Lower lobe of right lung (tissue), 2 donors: ENCODE results near the gene TTC23L. TPM values are rescaled to one million over a fixed set of nuclear protein-coding genes. Genes with fewer than 3 reads are reported as not detected.
A peak's percentile ranks its signal among the peaks of the same experiment; 100 is the strongest.

Source experiments
- ATAC-seq, 2 donors: fragments of 200-7000 bp; cut with Tn5 transposase; one replicate each; pipeline ENCODE4 v1.9.1; 2020 to 2022; ENCODE audit warnings: mild to moderate bottlenecking in 2 of 2, moderate library complexity in 2 of 2
- DNase-seq: peaks from one replicate; pipeline ENCODE4 v3.0.0-alpha.2; 2020
- H3K27ac ChIP-seq: fragments of 200-600 bp; one replicate; pipeline ENCODE4 v1.8.0; 2022
- H3K27me3 ChIP-seq: fragments of 200-600 bp; one replicate; pipeline ENCODE4 v1.8.0; 2022; ENCODE audit warnings: low read depth
- H3K36me3 ChIP-seq: fragments of 200-600 bp; one replicate; pipeline ENCODE4 v1.8.0; 2022; ENCODE audit warnings: mild to moderate bottlenecking
- H3K4me1 ChIP-seq: fragments of 200-600 bp; one replicate; pipeline ENCODE4 v1.8.0; 2022
- H3K4me3 ChIP-seq: fragments of 200-600 bp; one replicate; pipeline ENCODE4 v1.8.0; 2022; ENCODE audit warnings: mild to moderate bottlenecking
- H3K9me3 ChIP-seq: fragments of 200-600 bp; one replicate; pipeline ENCODE4 v1.8.0; 2022
- intact Hi-C: fragments of 100-400 bp; cut with DNase I; formaldehyde crosslinking; loops from one replicate; pipeline ENCODE4 v1.11.0; 2022
- total RNA-seq: library from RNA; stranded (reverse); fragmentation: NEBNext Ultra II Directional; extraction: Animal tissue kit (Norgen Biotek cat#: 25700); gene quantifications from one replicate; pipeline ENCODE4 v1.2.1, GENCODE V29; 2021
- TF ChIP-seq, protein P1 (sequence below): fragments of 200-600 bp; IDR thresholded peaks from one replicate; pipeline ENCODE4 v1.8.0; 2022; ENCODE audit warnings: antibody characterized with exemption, mild to moderate bottlenecking
- donor health status: DM: no; HTN: yes; CAD: no; lungs with severe emphysema.

The TTC23L gene
- total RNA-seq, 1 donor from 2014 or later, result 1.3 TPM

DNA sequence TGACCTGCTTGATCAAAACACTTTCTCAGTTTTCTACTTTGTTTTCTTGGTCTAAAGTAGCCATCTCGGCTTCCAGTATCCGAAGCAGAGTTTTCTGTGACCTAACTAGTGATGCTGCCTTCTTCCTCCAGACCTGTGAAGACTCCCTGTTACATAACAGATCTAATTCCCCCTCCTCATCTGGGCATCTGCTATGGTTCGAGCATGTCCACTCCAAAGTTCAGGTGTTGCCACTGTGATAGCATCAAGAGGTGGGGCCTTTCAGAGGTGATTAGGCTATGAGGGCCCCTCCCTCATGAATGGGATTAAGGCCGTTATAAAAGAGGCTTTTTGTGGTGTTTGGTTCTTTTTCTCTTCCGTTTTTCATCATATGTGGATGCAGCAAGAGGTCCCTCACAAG lies 20.3 kb downstream of the TTC23L start:
- intact Hi-C loops, result no loop called here
- TF ChIP-seq, protein P1, sequence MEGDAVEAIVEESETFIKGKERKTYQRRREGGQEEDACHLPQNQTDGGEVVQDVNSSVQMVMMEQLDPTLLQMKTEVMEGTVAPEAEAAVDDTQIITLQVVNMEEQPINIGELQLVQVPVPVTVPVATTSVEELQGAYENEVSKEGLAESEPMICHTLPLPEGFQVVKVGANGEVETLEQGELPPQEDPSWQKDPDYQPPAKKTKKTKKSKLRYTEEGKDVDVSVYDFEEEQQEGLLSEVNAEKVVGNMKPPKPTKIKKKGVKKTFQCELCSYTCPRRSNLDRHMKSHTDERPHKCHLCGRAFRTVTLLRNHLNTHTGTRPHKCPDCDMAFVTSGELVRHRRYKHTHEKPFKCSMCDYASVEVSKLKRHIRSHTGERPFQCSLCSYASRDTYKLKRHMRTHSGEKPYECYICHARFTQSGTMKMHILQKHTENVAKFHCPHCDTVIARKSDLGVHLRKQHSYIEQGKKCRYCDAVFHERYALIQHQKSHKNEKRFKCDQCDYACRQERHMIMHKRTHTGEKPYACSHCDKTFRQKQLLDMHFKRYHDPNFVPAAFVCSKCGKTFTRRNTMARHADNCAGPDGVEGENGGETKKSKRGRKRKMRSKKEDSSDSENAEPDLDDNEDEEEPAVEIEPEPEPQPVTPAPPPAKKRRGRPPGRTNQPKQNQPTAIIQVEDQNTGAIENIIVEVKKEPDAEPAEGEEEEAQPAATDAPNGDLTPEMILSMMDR, result no peak
- ATAC-seq, result no peak
- Histone ChIP-seq H3K27ac (no peak overlapping the region), H3K27me3 (no peaks in the 10 kb centered on the region), H3K4me3 (no peak overlapping the region), H3K9me3 (no peaks in the 10 kb centered on the region), H3K4me1 (peaks cover 8% of the 10 kb centered on the region), H3K36me3 (no peaks in the 10 kb centered on the region)
- DNase-seq, result no peak

DNA sequence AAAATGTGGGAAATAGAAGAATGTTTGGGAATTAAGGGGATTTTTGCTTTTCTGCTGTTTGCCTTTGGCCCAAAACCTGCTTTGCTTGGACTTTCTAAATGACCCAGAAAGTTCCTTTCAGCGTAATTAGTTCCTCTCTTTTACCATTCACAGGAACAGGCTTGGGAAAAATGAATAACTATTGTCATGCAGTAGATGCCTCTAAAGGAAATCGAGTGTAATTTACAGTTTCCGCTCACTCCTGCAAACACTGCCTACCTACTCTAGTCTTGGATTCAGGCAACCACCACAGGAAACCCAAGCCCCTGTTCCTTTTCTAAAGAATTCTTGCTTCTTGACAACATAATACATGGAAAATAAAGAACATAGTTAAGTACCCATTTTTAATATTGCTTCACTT lies 25.0 kb downstream of the TTC23L start:
- TF ChIP-seq, protein P1, result no peak
- Histone ChIP-seq H3K27me3 (no peaks in the 10 kb centered on the region), H3K27ac (no peak overlapping the region), H3K4me3 (no peak overlapping the region), H3K9me3 (no peaks in the 10 kb centered on the region), H3K4me1 (peaks cover 2% of the 10 kb centered on the region), H3K36me3 (no peaks in the 10 kb centered on the region)
- no peak for DNase-seq
- intact Hi-C loops, result no loop called here
- no peak for ATAC-seq

DNA sequence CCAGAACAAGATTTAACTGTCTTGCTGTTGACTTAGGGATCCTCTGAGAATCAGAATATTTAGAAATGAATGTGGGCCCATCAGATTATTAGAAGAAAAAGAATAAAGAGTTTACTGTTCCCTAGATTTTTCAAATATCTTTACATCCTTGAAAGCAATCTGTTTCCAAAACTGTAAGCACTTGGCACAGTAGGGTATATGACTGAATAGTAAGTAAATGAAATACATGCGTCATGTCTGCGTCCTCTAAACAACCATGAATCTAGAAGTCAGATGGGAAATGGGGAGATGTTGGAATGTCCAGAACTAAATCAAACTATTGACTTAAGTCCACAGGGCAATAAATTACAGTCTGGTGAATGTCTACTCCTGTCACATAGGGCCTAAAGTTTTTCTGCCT lies 26.1 kb downstream of the TTC23L start:
- H3K4me3 ChIP-seq, result no peak overlapping the region
- no peaks in the 10 kb centered on the region for H3K4me1 ChIP-seq
- TF ChIP-seq, protein P1, result no peak
- no peak overlapping the region for H3K27ac ChIP-seq
- intact Hi-C loops, result no loop called here
- no peaks in the 10 kb centered on the region for H3K9me3 ChIP-seq
- H3K27me3 ChIP-seq, result no peaks in the 10 kb centered on the region
- no peaks in the 10 kb centered on the region for H3K36me3 ChIP-seq
- ATAC-seq (no peak), DNase-seq (no peak)

DNA sequence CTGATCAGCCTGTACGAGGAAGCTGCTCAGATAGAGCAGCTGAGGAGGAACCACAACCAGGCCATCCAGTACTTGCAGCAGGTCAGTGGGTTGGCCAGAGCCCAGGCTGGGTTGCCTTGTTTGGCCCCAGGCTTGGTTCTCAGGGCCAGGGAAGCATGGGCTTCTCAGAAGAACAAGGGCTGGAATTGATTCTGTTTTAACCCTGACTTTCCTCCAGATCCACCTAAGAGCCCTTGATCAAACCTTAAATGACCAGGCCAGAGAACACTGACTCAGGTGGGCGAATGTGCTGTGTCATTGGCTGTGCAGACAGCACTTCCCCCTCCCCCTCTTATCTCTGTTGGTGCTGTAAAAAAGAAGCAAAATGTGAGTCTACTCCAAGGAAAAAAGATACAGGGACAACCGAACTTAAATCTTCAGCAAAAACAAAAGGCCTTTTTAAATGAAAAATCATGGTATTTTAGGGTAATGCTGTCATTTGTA lies 28.1 kb downstream of the TTC23L start:
- Histone ChIP-seq H3K36me3 (no peaks in the 10 kb centered on the region), H3K27ac (no peak overlapping the region), H3K4me1 (no peaks in the 10 kb centered on the region), H3K27me3 (no peaks in the 10 kb centered on the region), H3K4me3 (no peak overlapping the region), H3K9me3 (no peaks in the 10 kb centered on the region)
- ATAC-seq, result peak in 1 of 2 donors; percentile 50
- no peak for DNase-seq
- intact Hi-C loops, result no loop called here
- TF ChIP-seq, protein P1, result no peak

DNA sequence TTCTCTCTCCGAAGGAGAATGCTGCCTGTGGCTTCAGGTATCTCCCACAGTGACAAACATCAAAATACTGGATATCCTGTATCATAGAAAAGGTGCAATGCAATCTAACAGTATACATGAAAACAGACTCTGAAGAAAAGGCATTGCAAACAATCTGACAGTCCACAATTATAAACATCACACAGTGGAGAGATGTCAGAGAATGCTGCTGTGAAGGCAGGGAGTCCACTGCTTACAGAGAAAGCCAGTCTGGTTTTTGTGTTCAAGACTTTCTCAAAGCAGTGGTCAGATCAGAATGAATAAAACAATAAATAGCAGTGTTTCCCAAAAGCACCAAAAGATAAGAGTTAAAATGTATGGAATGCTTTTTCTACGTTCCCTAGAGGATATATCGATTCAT lies 28.7 kb downstream of the TTC23L start:
- no peaks in the 10 kb centered on the region for H3K36me3 ChIP-seq
- TF ChIP-seq, protein P1, result no peak
- no peaks in the 10 kb centered on the region for H3K27me3 ChIP-seq
- no peak for ATAC-seq
- H3K9me3 ChIP-seq, result no peaks in the 10 kb centered on the region
- H3K27ac ChIP-seq, result no peak overlapping the region
- no peak overlapping the region for H3K4me3 ChIP-seq
- no peaks in the 10 kb centered on the region for H3K4me1 ChIP-seq
- intact Hi-C loops, result no loop called here
- no peak for DNase-seq

DNA sequence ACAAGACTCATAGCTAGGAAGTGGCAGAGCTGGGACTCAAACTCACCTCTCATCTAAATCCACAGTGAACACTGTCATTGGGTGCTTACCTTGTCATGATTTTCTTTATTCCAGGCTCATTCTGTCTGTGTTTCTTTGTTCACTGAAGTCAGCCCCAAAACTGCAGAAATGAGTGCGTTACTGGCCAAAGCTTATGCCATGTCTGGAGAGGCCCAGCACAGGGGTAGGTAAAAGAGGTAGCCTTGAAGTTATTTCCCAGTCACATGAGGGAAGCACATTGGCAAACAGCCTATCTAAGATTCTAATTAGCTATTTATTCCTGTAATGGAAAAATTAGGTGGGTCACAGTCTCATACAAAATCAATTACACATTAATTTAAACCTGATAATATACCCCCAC lies 29.8 kb downstream of the TTC23L start:
- TF ChIP-seq, protein P1, result no peak
- intact Hi-C loops, result no loop called here
- no peak for ATAC-seq

More for the DNA sequence above, 29.8 kb downstream of the TTC23L start:
- no peak overlapping the region for H3K4me3 ChIP-seq
- H3K4me1 ChIP-seq, result no peaks in the 10 kb centered on the region
- DNase-seq, result no peak
- no peaks in the 10 kb centered on the region for H3K36me3 ChIP-seq
- no peaks in the 10 kb centered on the region for H3K9me3 ChIP-seq
- no peaks in the 10 kb centered on the region for H3K27me3 ChIP-seq
- no peak overlapping the region for H3K27ac ChIP-seq
